AG04450 (cell line): ENCODE measurements around the gene LCN1. TPM values are rescaled to one million over a fixed set of nuclear protein-coding genes. Genes with fewer than 3 reads are reported as not detected.

Experiments
- CTCF ChIA-PET: fragments of 300-600, 350-600 bp; formaldehyde crosslinking; extraction: SDS; loops from one replicate; lab custom pipeline; 2022; ENCODE audit warnings: antibody characterized with exemption, inconsistent platforms; lab: Charles Lee
- POLR2A ChIA-PET: fragments of 350-600 bp; formaldehyde crosslinking; extraction: SDS; loops from one replicate; lab custom pipeline; 2021; ENCODE audit warnings: antibody characterized with exemption, inconsistent platforms; lab: Yijun Ruan, JAX
- DNase-seq: peaks from one replicate; pipeline ENCODE4 v3.0.0-alpha.2; 2011; ENCODE audit warnings: low read depth, low spot score
- H3K27ac ChIP-seq: one replicate; pipeline ENCODE4 v1.5.1; 2012; ENCODE audit warnings: low read depth, low read length, control low read depth
- H3K27me3 ChIP-seq: one replicate; pipeline ENCODE4 v1.6.0; 2012; ENCODE audit warnings: low read length; ENCODE audit not compliant: control insufficient read depth, insufficient read depth
- H3K4me3 ChIP-seq: 2 replicates; pipeline ENCODE4 v1.5.1; 2011; ENCODE audit warnings: mild to moderate bottlenecking, low read depth, low read length, control low read depth
- H3K9me3 ChIP-seq: 2 replicates; pipeline ENCODE4 v1.5.1; 2012; ENCODE audit warnings: low read length; ENCODE audit not compliant: control insufficient read depth, insufficient read depth
- polyA plus RNA-seq: library from polyadenylated mRNA; depleted of rRNA; stranded (reverse); fragments of >200 nt; gene quantifications from 2 replicates; pipeline ENCODE4 v1.2.3, GENCODE V29; 2011
- TF ChIP-seq, protein P1 (sequence below): IDR thresholded peaks from 2 replicates; pipeline ENCODE4 v1.5.1; 2011; ENCODE audit warnings: low read depth, low read length, control low read depth, inconsistent platforms

LCN1 gene
- polyA plus RNA-seq, 1 experiment, result not detected

DNA sequence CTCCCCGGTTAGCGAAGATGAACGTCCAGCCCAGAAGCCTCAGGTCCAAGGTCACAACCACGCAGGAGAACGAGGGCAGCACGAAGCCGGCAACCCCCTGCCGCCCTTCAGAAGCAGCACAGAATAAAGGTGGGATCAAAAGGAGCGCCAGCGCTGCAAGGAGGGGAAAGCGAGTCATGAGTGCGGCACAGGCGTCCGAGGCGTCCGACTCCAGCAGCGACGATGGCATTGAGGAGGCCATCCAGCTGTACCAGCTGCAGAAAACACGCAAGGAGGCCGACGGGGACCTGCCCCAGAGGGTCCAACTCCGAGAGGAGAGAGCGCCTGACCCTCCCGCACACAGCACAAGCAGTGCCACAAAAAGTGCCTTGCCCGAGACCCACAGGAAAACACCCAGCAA, 35.9 kb upstream of the LCN1 start:
- Histone ChIP-seq H3K9me3 (no peaks in the 10 kb centered on the region), H3K27ac (no peak overlapping the region), H3K4me3 (no peak overlapping the region), H3K27me3 (no peaks in the 10 kb centered on the region)
- no peak for DNase-seq
- POLR2A ChIA-PET, result no interaction called here
- CTCF ChIA-PET, result no interaction called here
- TF ChIP-seq, protein P1, sequence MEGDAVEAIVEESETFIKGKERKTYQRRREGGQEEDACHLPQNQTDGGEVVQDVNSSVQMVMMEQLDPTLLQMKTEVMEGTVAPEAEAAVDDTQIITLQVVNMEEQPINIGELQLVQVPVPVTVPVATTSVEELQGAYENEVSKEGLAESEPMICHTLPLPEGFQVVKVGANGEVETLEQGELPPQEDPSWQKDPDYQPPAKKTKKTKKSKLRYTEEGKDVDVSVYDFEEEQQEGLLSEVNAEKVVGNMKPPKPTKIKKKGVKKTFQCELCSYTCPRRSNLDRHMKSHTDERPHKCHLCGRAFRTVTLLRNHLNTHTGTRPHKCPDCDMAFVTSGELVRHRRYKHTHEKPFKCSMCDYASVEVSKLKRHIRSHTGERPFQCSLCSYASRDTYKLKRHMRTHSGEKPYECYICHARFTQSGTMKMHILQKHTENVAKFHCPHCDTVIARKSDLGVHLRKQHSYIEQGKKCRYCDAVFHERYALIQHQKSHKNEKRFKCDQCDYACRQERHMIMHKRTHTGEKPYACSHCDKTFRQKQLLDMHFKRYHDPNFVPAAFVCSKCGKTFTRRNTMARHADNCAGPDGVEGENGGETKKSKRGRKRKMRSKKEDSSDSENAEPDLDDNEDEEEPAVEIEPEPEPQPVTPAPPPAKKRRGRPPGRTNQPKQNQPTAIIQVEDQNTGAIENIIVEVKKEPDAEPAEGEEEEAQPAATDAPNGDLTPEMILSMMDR, result no peak

- DNase-seq, result no peak
- H3K9me3 ChIP-seq, result no peaks in the 10 kb centered on the region
- ChIA-PET POLR2A (no interaction called here), CTCF (no interaction called here)
- no peak overlapping the region for H3K27ac ChIP-seq
- TF ChIP-seq, protein P1, result no peak
- no peaks in the 10 kb centered on the region for H3K27me3 ChIP-seq
- no peak overlapping the region for H3K4me3 ChIP-seq
These were observed 35.4 kb upstream of the LCN1 start for GRCh38 chr9:135485832-135486231.

DNA sequence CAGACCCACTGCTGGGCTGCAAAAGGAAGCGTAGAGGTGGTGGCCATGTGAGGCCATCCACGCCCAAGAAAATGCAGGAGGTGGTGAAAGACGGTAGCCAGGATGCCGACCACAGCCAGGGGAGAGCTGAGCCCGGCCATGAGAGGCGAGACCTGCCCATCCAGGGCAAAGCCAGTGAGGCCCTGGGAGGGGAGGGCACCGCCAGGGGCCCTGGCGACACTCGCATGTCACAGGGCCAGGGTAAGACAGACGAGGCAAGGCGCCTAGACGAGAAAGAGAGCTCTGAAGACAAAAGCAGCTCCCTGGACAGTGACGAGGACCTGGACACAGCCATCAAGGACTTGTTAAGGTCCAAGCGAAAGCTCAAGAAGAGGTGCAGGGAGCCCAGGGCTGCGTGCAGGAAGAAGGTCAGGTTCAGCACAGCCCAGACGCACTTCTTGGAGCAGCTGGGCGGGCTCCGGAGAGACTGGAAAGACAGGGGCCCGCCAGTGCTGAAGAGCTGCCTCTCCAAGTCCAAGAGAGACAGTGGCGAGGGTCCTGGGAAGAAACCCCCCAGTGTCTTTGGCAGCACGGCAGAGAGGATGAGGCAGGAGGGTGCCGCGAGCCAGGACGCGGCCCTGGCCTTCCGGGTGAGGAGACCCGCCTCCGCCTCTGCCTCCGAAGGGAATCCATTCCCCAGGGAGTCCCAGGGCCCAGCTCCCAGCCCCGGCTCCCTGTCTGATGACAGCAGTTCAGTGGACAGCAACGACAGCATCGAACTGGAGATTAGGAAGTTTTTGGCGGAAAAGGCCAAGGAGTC, 34.8 kb upstream of the LCN1 start:
- no peaks in the 10 kb centered on the region for H3K27me3 ChIP-seq
- TF ChIP-seq, protein P1, result no peak
- H3K4me3 ChIP-seq, result no peak overlapping the region
- no peaks in the 10 kb centered on the region for H3K9me3 ChIP-seq
- CTCF ChIA-PET, result no interaction called here
- POLR2A ChIA-PET, result no interaction called here
- no peak overlapping the region for H3K27ac ChIP-seq
- no peak for DNase-seq

GRCh38 chr9:135487281-135488012, 33.8 kb upstream of the LCN1 start:
- TF ChIP-seq, protein P1, result no peak
- H3K9me3 ChIP-seq, result no peaks in the 10 kb centered on the region
- H3K27ac ChIP-seq, result no peak overlapping the region
- no peaks in the 10 kb centered on the region for H3K27me3 ChIP-seq
- ChIA-PET CTCF (no interaction called here), POLR2A (interaction anchor here (0.6 kb wide), 1 partner anchor 8 kb away, joined by 4 read pairs; no protein-coding TSS in a partner anchor)
- H3K4me3 ChIP-seq, result no peak overlapping the region
- DNase-seq, result no peak

DNA sequence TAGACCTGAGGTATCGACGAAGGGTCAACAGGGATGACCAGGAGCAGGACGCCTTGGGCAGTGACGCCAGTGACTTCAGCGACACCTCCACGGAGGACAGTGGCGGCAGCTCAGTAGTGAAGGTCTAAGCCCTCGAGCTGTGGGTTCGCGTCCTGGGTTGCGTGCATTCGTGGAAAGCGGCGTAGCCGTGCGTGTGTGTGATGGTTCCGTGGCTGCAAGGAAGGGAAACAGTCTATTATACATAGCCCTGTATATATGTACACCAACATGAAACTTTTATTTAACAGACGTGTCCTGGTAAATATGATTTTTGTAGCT, 33.3 kb upstream of the LCN1 start:
- ChIA-PET CTCF (no interaction called here), POLR2A (no interaction called here)
- TF ChIP-seq, protein P1, result no peak
- H3K27ac ChIP-seq, result no peak overlapping the region
- no peak overlapping the region for H3K4me3 ChIP-seq
- H3K9me3 ChIP-seq, result no peaks in the 10 kb centered on the region
- H3K27me3 ChIP-seq, result no peaks in the 10 kb centered on the region
- DNase-seq, result no peak
